Omental fat pad (tissue), 4 donors: Measurements from ENCODE around the gene STRN. TPM values are rescaled to one million over a fixed set of nuclear protein-coding genes. Genes with fewer than 3 reads are reported as not detected.

ENCODE experiments used
- ATAC-seq: fragments of 150-250 bp; one replicate; pipeline ENCODE4 v1.9.1; 2016; ENCODE audit warnings: mild to moderate bottlenecking, moderate library complexity; ENCODE audit not compliant: low FRiP score
- DNase-seq: peaks from one replicate; pipeline ENCODE4 v3.0.0-alpha.2; 2019; ENCODE audit warnings: low spot score
- total RNA-seq, 4 donors: library from RNA; depleted of rRNA; stranded (reverse); fragments of >200 nt; gene quantifications; one replicate each; pipeline ENCODE4 v1.1.0, GENCODE V29; 2016
- TF ChIP-seq, protein P1 (sequence below), 3 donors: fragments of 450-650 bp; IDR thresholded peaks; one replicate each; pipeline ENCODE4 v1.5.1; 2016 to 2017; ENCODE audit warnings: antibody characterized with exemption in 3 of 3, mild to moderate bottlenecking in 3 of 3, moderate library complexity in 2 of 3

Gene STRN
- total RNA-seq, 4 donors from 2014 or later: 16.7 to 26.8 (median 21.3) TPM

DNA sequence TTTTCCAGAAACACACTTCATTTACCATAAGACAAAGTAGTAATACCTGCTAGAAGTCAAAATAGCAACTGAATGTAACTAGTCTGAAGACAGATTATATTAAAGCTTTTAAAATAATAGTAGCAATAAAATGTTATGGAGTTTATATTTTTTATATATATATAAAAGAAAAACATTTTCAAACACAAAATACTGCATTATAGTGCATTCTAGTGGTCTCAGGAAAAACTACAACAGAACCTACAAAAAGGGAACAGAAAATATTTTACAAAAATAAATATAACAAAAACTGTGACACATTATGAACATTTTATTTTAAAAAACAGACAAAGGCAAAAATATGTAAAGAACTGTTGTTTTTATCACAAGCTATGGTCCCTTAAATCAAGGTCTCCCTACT is 48.0 kb downstream of the STRN start:
- DNase-seq (no peak), ATAC-seq (no peak)
- TF ChIP-seq, protein P1, sequence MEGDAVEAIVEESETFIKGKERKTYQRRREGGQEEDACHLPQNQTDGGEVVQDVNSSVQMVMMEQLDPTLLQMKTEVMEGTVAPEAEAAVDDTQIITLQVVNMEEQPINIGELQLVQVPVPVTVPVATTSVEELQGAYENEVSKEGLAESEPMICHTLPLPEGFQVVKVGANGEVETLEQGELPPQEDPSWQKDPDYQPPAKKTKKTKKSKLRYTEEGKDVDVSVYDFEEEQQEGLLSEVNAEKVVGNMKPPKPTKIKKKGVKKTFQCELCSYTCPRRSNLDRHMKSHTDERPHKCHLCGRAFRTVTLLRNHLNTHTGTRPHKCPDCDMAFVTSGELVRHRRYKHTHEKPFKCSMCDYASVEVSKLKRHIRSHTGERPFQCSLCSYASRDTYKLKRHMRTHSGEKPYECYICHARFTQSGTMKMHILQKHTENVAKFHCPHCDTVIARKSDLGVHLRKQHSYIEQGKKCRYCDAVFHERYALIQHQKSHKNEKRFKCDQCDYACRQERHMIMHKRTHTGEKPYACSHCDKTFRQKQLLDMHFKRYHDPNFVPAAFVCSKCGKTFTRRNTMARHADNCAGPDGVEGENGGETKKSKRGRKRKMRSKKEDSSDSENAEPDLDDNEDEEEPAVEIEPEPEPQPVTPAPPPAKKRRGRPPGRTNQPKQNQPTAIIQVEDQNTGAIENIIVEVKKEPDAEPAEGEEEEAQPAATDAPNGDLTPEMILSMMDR (IDR thresholded peaks at IDR 0.05): no peak

- no peak for ATAC-seq
- no peak for DNase-seq
- TF ChIP-seq, protein P1 (IDR thresholded peaks at IDR 0.05): no peak
These were observed 50.7 kb downstream of the STRN start for GRCh38 chr2:36915627-36916026.

DNA sequence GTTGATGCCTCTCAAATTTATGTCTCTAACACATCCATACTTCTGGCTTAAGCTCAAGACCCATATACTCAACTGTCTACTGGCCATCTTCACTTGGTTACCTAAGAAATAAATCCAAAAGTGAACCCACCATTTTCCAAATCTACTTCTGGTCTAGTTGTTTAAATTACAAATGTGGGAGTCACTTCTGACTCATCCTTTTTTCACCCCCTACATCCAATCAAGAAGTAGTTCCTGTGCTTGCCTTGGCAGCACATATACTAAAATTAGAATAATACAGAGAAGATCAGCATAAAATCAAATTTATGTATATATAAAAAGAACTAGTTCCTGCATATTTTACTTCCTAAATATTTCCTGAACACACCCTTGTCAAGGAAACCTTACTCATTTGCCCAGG is 53.6 kb downstream of the STRN start:
- TF ChIP-seq, protein P1 (IDR thresholded peaks at IDR 0.05): no peak
- ATAC-seq (no peak), DNase-seq (no peak)

- DNase-seq (no peak), ATAC-seq (no peak)
- TF ChIP-seq, protein P1 (IDR thresholded peaks at IDR 0.05): no peak
These were observed 55.3 kb downstream of the STRN start for GRCh38 chr2:36911012-36911411.

DNA sequence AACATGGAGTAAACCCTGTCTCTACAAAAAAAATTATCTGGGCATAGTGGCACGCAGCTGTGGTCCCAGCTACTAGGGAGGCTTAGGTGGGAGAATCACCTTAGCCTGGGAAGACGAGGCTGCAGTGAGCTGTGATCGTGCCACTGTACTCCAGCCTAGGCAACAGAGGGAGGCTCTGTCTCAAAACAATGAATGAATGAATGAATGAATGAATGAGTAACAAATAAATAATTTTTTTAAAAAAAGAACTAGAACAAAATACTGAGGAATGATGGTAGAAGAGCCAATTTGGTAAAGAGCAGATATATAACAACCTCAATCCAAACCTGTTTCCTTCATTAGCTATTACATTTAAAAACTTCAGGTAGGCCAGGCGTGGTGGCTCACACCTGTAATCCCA is 60.1 kb downstream of the STRN start:
- TF ChIP-seq, protein P1 (IDR thresholded peaks at IDR 0.05): no peak
- ATAC-seq (no peak), DNase-seq (no peak)

GRCh38 chr2:36904636-36905035 is 61.7 kb downstream of the STRN start:
- ATAC-seq (no peak), DNase-seq (no peak)
- TF ChIP-seq, protein P1 (IDR thresholded peaks at IDR 0.05): no peak

- no peak for ATAC-seq
- no peak for DNase-seq
These were observed 63.8 kb downstream of the STRN start for GRCh38 chr2:36902385-36903120.

More at GRCh38 chr2:36902385-36903120, 63.8 kb downstream of the STRN start:
- TF ChIP-seq, protein P1 (IDR thresholded peaks at IDR 0.05): no peak
